IPS DF 6.9 (cell line): ENCODE measurements around the gene CNPY4.

ENCODE experiments used
- DNase-seq: peaks from one replicate; pipeline ENCODE4 v3.0.0-alpha.2; 2013; ENCODE audit warnings: low read depth, low spot score
- H3K27ac ChIP-seq: one replicate; pipeline ENCODE4 v1.5.1; 2013; ENCODE audit warnings: low read length, control low read depth
- H3K27me3 ChIP-seq: 2 replicates; pipeline ENCODE4 v1.6.1; 2013; ENCODE audit warnings: mild to moderate bottlenecking, low read length; ENCODE audit not compliant: control insufficient read depth, insufficient read depth
- H3K36me3 ChIP-seq: 2 replicates; pipeline ENCODE4 v1.6.1; 2013; ENCODE audit warnings: low read length; ENCODE audit not compliant: control insufficient read depth, insufficient read depth
- H3K4me1 ChIP-seq: 2 replicates; pipeline ENCODE4 v1.6.1; 2013; ENCODE audit warnings: low read length; ENCODE audit not compliant: control insufficient read depth, insufficient read depth
- H3K4me3 ChIP-seq: 2 replicates; pipeline ENCODE4 v1.5.1; 2013; ENCODE audit warnings: mild to moderate bottlenecking, low read length
- H3K9me3 ChIP-seq: 2 replicates; pipeline ENCODE4 v1.6.1; 2013; ENCODE audit warnings: low read length, inconsistent platforms; ENCODE audit not compliant: control insufficient read depth, insufficient read depth
- WGBS: extraction: QIAGEN DNeasy Blood & Tissue Kit; methylation state at CpG from one replicate; pipeline ENCODE4 v1.1.7; 2013; ENCODE audit warnings: mixed read lengths, missing lambda C conversion rate; ENCODE audit not compliant: insufficient read length, insufficient coverage; 5-methylcytosine and 5-hydroxymethylcytosine counted together

CNPY4 gene

GRCh38 chr7:100119072-100119969 is at the start of gene CNPY4, which contains the start of gene TAF6:
CNPY4 (plus strand) TSS chr7:100119634; CDS start chr7:100119745, 111 bp downstream.
TAF6 (minus strand) TSS chr7:100119358; CDS start chr7:100114209, 5,149 bp downstream.
- Histone ChIP-seq H3K27ac (no peak within 1 kb of the TSS), H3K4me1 (no peaks in the 10 kb centered on the region), H3K4me3 (peak within 1 kb of the TSS; percentile 91), H3K36me3 (no peaks in the 10 kb centered on the region), H3K9me3 (no peaks in the 10 kb centered on the region), H3K27me3 (no peaks in the 10 kb centered on the region)
- no CpG with 5 or more reads among the region's 49 CpGs for WGBS
- DNase-seq = peak; percentile 90

- Histone ChIP-seq H3K27ac (no peak overlapping the region), H3K4me3 (no peak overlapping the region), H3K4me1 (no peaks in the 10 kb centered on the region), H3K27me3 (no peaks in the 10 kb centered on the region), H3K36me3 (peaks cover 49% of the 10 kb centered on the region), H3K9me3 (peaks cover 24% of the 10 kb centered on the region)
- WGBS = no CpG with 5 or more reads among the region's 5 CpGs
- DNase-seq = no peak
Measured at GRCh38 chr7:100069991-100070390, 49.4 kb upstream of the CNPY4 start.

- H3K4me1 ChIP-seq = no peaks in the 10 kb centered on the region
- DNase-seq = no peak
- no peak overlapping the region for H3K27ac ChIP-seq
- H3K4me3 ChIP-seq = no peak overlapping the region
- no peaks in the 10 kb centered on the region for H3K27me3 ChIP-seq
- peaks cover 57% of the 10 kb centered on the region for H3K36me3 ChIP-seq
- peaks cover 24% of the 10 kb centered on the region for H3K9me3 ChIP-seq
- WGBS = no CpG with 5 or more reads among the region's 11 CpGs
Measured at GRCh38 chr7:100071018-100071723, 48.3 kb upstream of the CNPY4 start.

- Histone ChIP-seq H3K4me1 (no peaks in the 10 kb centered on the region), H3K36me3 (peaks cover 66% of the 10 kb centered on the region), H3K9me3 (peaks cover 24% of the 10 kb centered on the region), H3K27ac (no peak overlapping the region), H3K4me3 (no peak overlapping the region), H3K27me3 (no peaks in the 10 kb centered on the region)
- DNase-seq = no peak
- no CpG with 5 or more reads among the region's 10 CpGs for WGBS
Measured at GRCh38 chr7:100072462-100072861, 47.0 kb upstream of the CNPY4 start.

GRCh38 chr7:100074841-100075240 is 44.6 kb upstream of the CNPY4 start:
- no peaks in the 10 kb centered on the region for H3K27me3 ChIP-seq
- H3K27ac ChIP-seq = no peak overlapping the region
- H3K36me3 ChIP-seq = peaks cover 69% of the 10 kb centered on the region
- H3K4me3 ChIP-seq = no peak overlapping the region
- DNase-seq = no peak
- WGBS = no CpG with 5 or more reads among the region's 7 CpGs
- H3K4me1 ChIP-seq = no peaks in the 10 kb centered on the region
- H3K9me3 ChIP-seq = peaks cover 24% of the 10 kb centered on the region

- peaks cover 63% of the 10 kb centered on the region for H3K36me3 ChIP-seq
- no peak overlapping the region for H3K27ac ChIP-seq
- WGBS = no CpG with 5 or more reads among the region's 6 CpGs
- DNase-seq = no peak
- peaks cover 3% of the 10 kb centered on the region; the same call in 1 of the 2 replicates for H3K4me1 ChIP-seq
- peaks cover 22% of the 10 kb centered on the region for H3K9me3 ChIP-seq
- H3K4me3 ChIP-seq = no peak overlapping the region
- H3K27me3 ChIP-seq = no peaks in the 10 kb centered on the region
Measured at GRCh38 chr7:100075418-100075817, 44.0 kb upstream of the CNPY4 start.

- no peaks in the 10 kb centered on the region for H3K27me3 ChIP-seq
- peaks cover 3% of the 10 kb centered on the region; the same call in 1 of the 2 replicates for H3K4me1 ChIP-seq
- H3K4me3 ChIP-seq = no peak overlapping the region
- H3K27ac ChIP-seq = no peak overlapping the region
- no CpG with 5 or more reads among the region's 4 CpGs for WGBS
- peaks cover 45% of the 10 kb centered on the region for H3K36me3 ChIP-seq
- no peak for DNase-seq
- H3K9me3 ChIP-seq = peaks cover 5% of the 10 kb centered on the region
Measured at GRCh38 chr7:100077205-100077604, 42.2 kb upstream of the CNPY4 start.

- no CpG with 5 or more reads among the region's 7 CpGs for WGBS
Measured at GRCh38 chr7:100079024-100079560, 40.3 kb upstream of the CNPY4 start.

GRCh38 chr7:100080907-100081534 is 38.4 kb upstream of the CNPY4 start:
- Histone ChIP-seq H3K4me1 (peaks cover 3% of the 10 kb centered on the region; the same call in 1 of the 2 replicates), H3K4me3 (peak overlapping the region; percentile 96), H3K27ac (no peak overlapping the region), H3K9me3 (no peaks in the 10 kb centered on the region), H3K36me3 (peaks cover 13% of the 10 kb centered on the region; the same call in 1 of the 2 replicates), H3K27me3 (no peaks in the 10 kb centered on the region)
- DNase-seq = no peak
- WGBS = no CpG with 5 or more reads among the region's 34 CpGs

More at GRCh38 chr7:100079024-100079560, 40.3 kb upstream of the CNPY4 start:
- peaks cover 3% of the 10 kb centered on the region; the same call in 1 of the 2 replicates for H3K4me1 ChIP-seq
- H3K36me3 ChIP-seq = peaks cover 29% of the 10 kb centered on the region
- no peak overlapping the region for H3K27ac ChIP-seq
- H3K27me3 ChIP-seq = no peaks in the 10 kb centered on the region
- H3K4me3 ChIP-seq = no peak overlapping the region
- no peak for DNase-seq
- H3K9me3 ChIP-seq = no peaks in the 10 kb centered on the region
